Activated CD4-positive, alpha-beta T cell treated with anti-CD3 and anti-CD28 coated beads, Interleukin-2, Interleukin-6, amounts not matched to agents 100 ng/mL and 50 ng/mL, durations not matched to agents 16 hours and 8 hours (primary cell): ENCODE data around the gene LRRC42.
A peak's percentile ranks its signal among the peaks of the same experiment; 100 is the strongest.

ENCODE experiments used
- DNase-seq: peaks from one replicate; pipeline ENCODE4 v3.0.0-alpha.2; 2020

The LRRC42 gene

GRCh38 chr1:53946252-53947171 is at the start of gene LRRC42:
Gene LRRC42, plus strand, starts transcription at chr1:53946350. Its CDS starts 5,650 bp downstream, at chr1:53952000.
- no peak for DNase-seq

- DNase-seq: no peak
Observed at GRCh38 chr1:53896635-53897229, 49.4 kb upstream of the LRRC42 start.

- no peak for DNase-seq
Observed at GRCh38 chr1:53899206-53899628, 46.9 kb upstream of the LRRC42 start.

GRCh38 chr1:53899708-53900107 is 46.4 kb upstream of the LRRC42 start:
- no peak for DNase-seq

GRCh38 chr1:53902235-53903138 is 43.7 kb upstream of the LRRC42 start:
- DNase-seq: no peak

- DNase-seq: no peak
Observed at GRCh38 chr1:53905509-53905908, 40.6 kb upstream of the LRRC42 start.

GRCh38 chr1:53906121-53906520 is 40.0 kb upstream of the LRRC42 start:
- no peak for DNase-seq

- DNase-seq: no peak
Observed at GRCh38 chr1:53909946-53910345, 36.2 kb upstream of the LRRC42 start.

GRCh38 chr1:53911442-53911841 is 34.7 kb upstream of the LRRC42 start:
- no peak for DNase-seq

- no peak for DNase-seq
Observed at GRCh38 chr1:53913352-53914033, 32.7 kb upstream of the LRRC42 start.

- DNase-seq: no peak
Observed at GRCh38 chr1:53918343-53918742, 27.8 kb upstream of the LRRC42 start.

- peak; percentile 42 for DNase-seq
Observed at GRCh38 chr1:53919675-53920066, 26.5 kb upstream of the LRRC42 start.

GRCh38 chr1:53927376-53927881 is 18.7 kb upstream of the LRRC42 start:
- DNase-seq: no peak

- DNase-seq: no peak
Observed at GRCh38 chr1:53929246-53929960, 16.7 kb upstream of the LRRC42 start.

- no peak for DNase-seq
Observed at GRCh38 chr1:53930932-53931331, 15.2 kb upstream of the LRRC42 start.

- no peak for DNase-seq
Observed at GRCh38 chr1:53931523-53931922, 14.6 kb upstream of the LRRC42 start.

- DNase-seq: no peak
Observed at GRCh38 chr1:53934170-53934765, 11.9 kb upstream of the LRRC42 start.

GRCh38 chr1:53936430-53936829 is 9.7 kb upstream of the LRRC42 start:
- DNase-seq: no peak

- no peak for DNase-seq
Observed at GRCh38 chr1:53938136-53938830, 7.9 kb upstream of the LRRC42 start.

- DNase-seq: peak; percentile 71
Observed at GRCh38 chr1:53942127-53942957, 3.8 kb upstream of the LRRC42 start.
